Endothelial cell of umbilical vein (primary cell): ENCODE results near the gene PPIH. TPM values are rescaled to one million over a fixed set of nuclear protein-coding genes. Genes with fewer than 3 reads are reported as not detected.

Experiments
- BruUV-seq: library from RNA; stranded (reverse); fragments of 400-500 nt; replicated peaks from 2 replicates; lab custom pipeline; 2021; lab: Mats Ljungman, UMichigan
- CTCF ChIA-PET: fragments of 300-600, 350-600 bp; sonication (Branson Sonifier 250); formaldehyde crosslinking; loops from one replicate; lab custom pipeline; 2021; ENCODE audit warnings: antibody characterized with exemption, inconsistent platforms; lab: Charles Lee
- POLR2A ChIA-PET: fragments of 300-600, 350-600 bp; sonication (Branson Sonifier 250); formaldehyde crosslinking; loops from one replicate; lab custom pipeline; 2021; ENCODE audit warnings: antibody characterized with exemption, inconsistent platforms; lab: Charles Lee
- DNase-seq: peaks from one replicate; pipeline ENCODE4 v3.0.0-alpha.2; 2011; ENCODE audit warnings: low read depth, low spot score
- FAIRE-seq: peaks from 2 replicates; lab custom pipeline; 2011; peaks lifted over from hg19 to GRCh38; lab: Jason Lieb, UNC
- H2AFZ ChIP-seq: 2 replicates; pipeline ENCODE4 v1.6.0; 2012; ENCODE audit warnings: low read depth, low read length, control low read depth, inconsistent platforms
- H3K27ac ChIP-seq: 2 replicates; pipeline ENCODE4 v1.5.1; 2011; ENCODE audit warnings: low read depth, mild to moderate bottlenecking, control low read depth, low read length, moderate library complexity; ENCODE audit not compliant: insufficient read depth
- H3K27me3 ChIP-seq, 2 experiments: 2 replicates each; pipeline versions ENCODE4 v1.6.0 to v1.6.1; 2011; ENCODE audit warnings: low read length in 2 of 2, mixed read lengths in 1 of 2; ENCODE audit not compliant: control insufficient read depth in 2 of 2, insufficient read depth in 2 of 2
- H3K36me3 ChIP-seq, 2 experiments: 2 replicates in 1 of 2; 3 replicates in 1 of 2; pipeline ENCODE4 v1.5.1; 2011; ENCODE audit warnings: low read length in 2 of 2, mild to moderate bottlenecking in 1 of 2, moderate library complexity in 1 of 2; ENCODE audit not compliant: control insufficient read depth in 2 of 2, insufficient read depth in 2 of 2; ENCODE audit errors: extremely low read depth in 1 of 2
- H3K4me1 ChIP-seq: 3 replicates; pipeline ENCODE4 v1.5.1; 2011; ENCODE audit warnings: mild to moderate bottlenecking, low read length; ENCODE audit not compliant: control insufficient read depth, insufficient read depth; ENCODE audit errors: extremely low read depth
- H3K4me2 ChIP-seq: 2 replicates; pipeline ENCODE4 v1.6.1; 2011; ENCODE audit warnings: low read length, control low read depth, mixed read lengths; ENCODE audit not compliant: insufficient read depth
- H3K4me3 ChIP-seq, 3 experiments: fragments of 200-600 bp in 1 of 3; sonication (generic), shearing (Covaris generic) in 1 of 3; replicated peaks in 1 of 3; 2 replicates each; pipeline ENCODE4 v1.5.1; 2011 to 2016; ENCODE audit warnings: control low read depth in 3 of 3, low read length in 3 of 3, mild to moderate bottlenecking in 2 of 3, inconsistent platforms in 1 of 3, low read depth in 1 of 3, moderate library complexity in 1 of 3; ENCODE audit not compliant: insufficient read depth in 1 of 3
- H3K79me2 ChIP-seq: 2 replicates; pipeline ENCODE4 v1.6.0; 2012; ENCODE audit warnings: low read length, inconsistent platforms; ENCODE audit not compliant: control insufficient read depth, insufficient read depth
- H3K9ac ChIP-seq: replicated peaks from 2 replicates; pipeline ENCODE3; 2011; ENCODE audit warnings: low read length, control low read depth; ENCODE audit not compliant: insufficient read depth; ENCODE audit errors: extremely low read depth
- H3K9me1 ChIP-seq: replicated peaks from 3 replicates; pipeline ENCODE4 v1.6.0; 2011; ENCODE audit warnings: mild to moderate bottlenecking, low read length; ENCODE audit not compliant: control insufficient read depth, insufficient read depth; ENCODE audit errors: extremely low read depth
- H3K9me3 ChIP-seq: replicated peaks from 2 replicates; pipeline ENCODE4 v1.5.1; 2012; ENCODE audit warnings: low read length, inconsistent platforms; ENCODE audit not compliant: control insufficient read depth, insufficient read depth
- H4K20me1 ChIP-seq: replicated peaks from 2 replicates; pipeline ENCODE3; 2011; ENCODE audit warnings: mild to moderate bottlenecking, low read length; ENCODE audit not compliant: control insufficient read depth, insufficient read depth; ENCODE audit errors: extremely low read depth
- CTCF ChIP-seq, 2 donors: IDR thresholded peaks; 1 replicate in 1 of 2; 2 replicates in 1 of 2; pipeline ENCODE4 v1.5.1; 2011; ENCODE audit warnings: low read length in 2 of 2, mild to moderate bottlenecking in 2 of 2, moderate library complexity in 2 of 2, control low read depth in 1 of 2, inconsistent platforms in 1 of 2, low read depth in 1 of 2; ENCODE audit not compliant: insufficient read depth in 1 of 2; ENCODE audit errors: extremely low read depth in 1 of 2
- EZH2 ChIP-seq: IDR thresholded peaks from 2 replicates; pipeline ENCODE4 v1.6.1; 2012; ENCODE audit warnings: borderline replicate concordance, low read depth, mild to moderate bottlenecking, moderate library complexity, low read length, inconsistent platforms; ENCODE audit not compliant: severe bottlenecking
- FOS ChIP-seq: IDR thresholded peaks from 2 replicates; pipeline ENCODE4 v1.6.1; 2011; ENCODE audit warnings: mild to moderate bottlenecking, low read length, moderate library complexity, borderline replicate concordance; ENCODE audit not compliant: insufficient read depth
- GATA2 ChIP-seq: IDR thresholded peaks from 2 replicates; pipeline ENCODE4 v1.7.0; 2011; ENCODE audit warnings: low read depth, mild to moderate bottlenecking, moderate library complexity, mixed read lengths, low read length; ENCODE audit not compliant: insufficient read length, insufficient read depth
- JUN ChIP-seq: IDR thresholded peaks from 2 replicates; pipeline ENCODE4 v1.6.1; 2011; ENCODE audit warnings: borderline replicate concordance, low read depth; ENCODE audit not compliant: insufficient read length, insufficient read depth
- MAX ChIP-seq: IDR thresholded peaks from 2 replicates; pipeline ENCODE4 v1.6.1; 2011; ENCODE audit not compliant: insufficient read depth, insufficient read length
- MYC ChIP-seq: IDR thresholded peaks from one replicate; pipeline ENCODE4 v1.6.1; 2011; ENCODE audit warnings: mild to moderate bottlenecking, low read depth, low read length
- POLR2A ChIP-seq: IDR thresholded peaks from 2 replicates; pipeline ENCODE4 v1.6.1; 2012; ENCODE audit warnings: low read depth, mild to moderate bottlenecking, control low read depth, low read length
- POLR2AphosphoS5 ChIP-seq: IDR thresholded peaks from 2 replicates; pipeline ENCODE4 v1.6.1; 2012; ENCODE audit warnings: low read depth, mild to moderate bottlenecking, control low read depth, low read length, moderate library complexity; ENCODE audit not compliant: insufficient read depth
- dilution Hi-C: fragments of 300-500 bp; cut with MboI; formaldehyde crosslinking; loops from one replicate; pipeline ENCODE4 v1.15.0; 2019; ENCODE audit warnings: low sequenced_read_pairs; ENCODE audit not compliant: extremely low pct_ligation_motif_present
- intact Hi-C: fragments of 100-400 bp; cut with micrococcal nuclease; formaldehyde crosslinking; loops from one replicate; pipeline ENCODE4 v1.10.0; 2022
- polyA plus RNA-seq, 4 experiments: library from polyadenylated mRNA; depleted of rRNA in 3 of 4; stranded (reverse) in 3 of 4; unstranded in 1 of 4; fragments of >200 nt; gene quantifications; 2 replicates each; pipeline versions ENCODE4 v1.2.1 to v1.2.3, GENCODE V29; 2011 to 2012; ENCODE audit warnings: missing spikeins in 1 of 4
- total RNA-seq: library from RNA; stranded (reverse); gene quantifications from 2 replicates; pipeline ENCODE4 v1.2.3, GENCODE V29; 2021

The PPIH gene
- total and polyA plus RNA-seq, 2 donors (not counting 3 experiments of a cell fraction or from before 2014, with no cell fraction given) = 52.1 to 55.2 TPM

GRCh38 chr1:42692461-42692860 is 34.2 kb downstream of the PPIH start:
- DNase-seq (no peak), FAIRE-seq (no peak)
- no peak overlapping the region for H3K4me3 ChIP-seq
- H3K9me1 ChIP-seq = no peaks in the 10 kb centered on the region
- POLR2A ChIA-PET = interaction anchor here (1.3 kb wide), 2 partner anchors 9 to 10 kb away, joined by 3 to 4 read pairs; partner anchors contain the start of gene YBX1
- no peak overlapping the region for H3K27ac ChIP-seq
- H3K9ac ChIP-seq = no peak overlapping the region
- no peaks in the 10 kb centered on the region for H3K4me1 ChIP-seq
- peaks cover 96% of the 10 kb centered on the region for H3K79me2 ChIP-seq
- CTCF ChIA-PET = interaction anchor here (0.8 to 2.7 kb wide), 5 partner anchors 10 to 114 kb away, joined by 3 to 8 read pairs (median 3); partner anchors contain the start of gene YBX1
- H3K27me3 ChIP-seq = no peaks in the 10 kb centered on the region
- no peak overlapping the region for H2AFZ ChIP-seq
- H3K4me2 ChIP-seq = no peak overlapping the region
- peaks cover 8 to 25% of the 10 kb centered on the region in 2 experiments for H3K36me3 ChIP-seq
- intact Hi-C loops (no loop called here), dilution Hi-C loops (no loop called here)
- H4K20me1 ChIP-seq = peaks cover 32% of the 10 kb centered on the region
- TF ChIP-seq FOS (no peak), GATA2 (no peak), MAX (no peak), POLR2AphosphoS5 (no peak), JUN (no peak), POLR2A (no peak), CTCF (IDR thresholded peaks at IDR 0.05; ENCODE audit: extremely low read depth in 1 of 2, insufficient read depth in 1 of 2, low read depth in 1 of 2, low read length in 2 of 2) (no peak), MYC (no peak), EZH2 (no peak)
- no peaks in the 10 kb centered on the region for H3K9me3 ChIP-seq
- BruUV-seq = no TSS peak
